H9 (cell line): ENCODE measurements around the gene TMEM222. TPM values are rescaled to one million over a fixed set of nuclear protein-coding genes. Genes with fewer than 3 reads are reported as not detected.
A peak's percentile ranks its signal among the peaks of the same experiment; 100 is the strongest.

ENCODE experiments used
- DNase-seq: peaks from one replicate; pipeline ENCODE4 v3.0.0-alpha.2; 2017
- H2AFZ ChIP-seq: one replicate; pipeline ENCODE4 v1.6.1; 2013; ENCODE audit warnings: mild to moderate bottlenecking, low read length, control low read depth, moderate library complexity
- H2AK5ac ChIP-seq: 2 replicates; pipeline ENCODE4 v1.6.1; 2013; ENCODE audit warnings: low read length, control low read depth, mixed read lengths; ENCODE audit not compliant: insufficient read length
- H2BK120ac ChIP-seq: one replicate; pipeline ENCODE4 v1.6.1; 2013; ENCODE audit warnings: low read depth, mild to moderate bottlenecking, low read length, control low read depth, inconsistent platforms; ENCODE audit not compliant: poor library complexity, severe bottlenecking
- H2BK12ac ChIP-seq: 2 replicates; pipeline ENCODE4 v1.6.1; 2013; ENCODE audit warnings: low read length, control low read depth, mixed read lengths, low read depth; ENCODE audit not compliant: insufficient read length
- H2BK15ac ChIP-seq: 2 replicates; pipeline ENCODE4 v1.6.1; 2013; ENCODE audit warnings: low read depth, low read length, control low read depth
- H2BK20ac ChIP-seq: one replicate; pipeline ENCODE4 v1.6.1; 2013; ENCODE audit warnings: low read depth, mild to moderate bottlenecking, low read length, control low read depth, inconsistent platforms; ENCODE audit not compliant: poor library complexity, severe bottlenecking
- H2BK5ac ChIP-seq: 2 replicates; pipeline ENCODE4 v1.6.1; 2013; ENCODE audit warnings: low read length, control low read depth, mixed read lengths; ENCODE audit not compliant: insufficient read length
- H3K14ac ChIP-seq: 2 replicates; pipeline ENCODE4 v1.6.1; 2013; ENCODE audit warnings: low read length, control low read depth; ENCODE audit not compliant: insufficient read depth
- H3K18ac ChIP-seq: 2 replicates; pipeline ENCODE4 v1.6.1; 2013; ENCODE audit warnings: low read depth, mild to moderate bottlenecking, mixed read lengths, low read length, control low read depth; ENCODE audit not compliant: insufficient read length
- H3K23ac ChIP-seq: 2 replicates; pipeline ENCODE4 v1.6.1; 2013; ENCODE audit warnings: low read length, control low read depth, mixed read lengths, low read depth; ENCODE audit not compliant: insufficient read length
- H3K23me2 ChIP-seq: 2 replicates; pipeline ENCODE4 v1.6.1; 2013; ENCODE audit warnings: low read depth, mild to moderate bottlenecking, mixed read lengths, low read length, control low read depth; ENCODE audit not compliant: insufficient read length, poor library complexity, severe bottlenecking
- H3K27ac ChIP-seq: 2 replicates; pipeline ENCODE4 v1.5.1; 2013; ENCODE audit warnings: low read length, control low read depth, mixed read lengths, low read depth; ENCODE audit not compliant: insufficient read length
- H3K27me3 ChIP-seq: 2 replicates; pipeline ENCODE4 v1.6.1; 2013; ENCODE audit warnings: low read length, control low read depth, inconsistent platforms; ENCODE audit not compliant: insufficient read depth
- H3K4ac ChIP-seq: 2 replicates; pipeline ENCODE4 v1.6.1; 2013; ENCODE audit warnings: low read depth, mild to moderate bottlenecking, control low read depth, inconsistent platforms, low read length, moderate library complexity
- H3K4me1 ChIP-seq: 2 replicates; pipeline ENCODE4 v1.6.1; 2013; ENCODE audit warnings: low read length, control low read depth, inconsistent platforms; ENCODE audit not compliant: insufficient read depth
- H3K4me2 ChIP-seq: 2 replicates; pipeline ENCODE4 v1.6.1; 2013; ENCODE audit warnings: low read length, control low read depth, mixed read lengths; ENCODE audit not compliant: insufficient read length, insufficient read depth
- H3K56ac ChIP-seq: 2 replicates; pipeline ENCODE4 v1.6.1; 2013; ENCODE audit warnings: low read depth, mild to moderate bottlenecking, mixed read lengths, low read length, control low read depth; ENCODE audit not compliant: insufficient read length
- H3K79me1 ChIP-seq: 2 replicates; pipeline ENCODE4 v1.6.1; 2013; ENCODE audit warnings: low read depth, mild to moderate bottlenecking, moderate library complexity, low read length, control low read depth, inconsistent platforms; ENCODE audit not compliant: insufficient read depth, poor library complexity, severe bottlenecking
- H3K79me2 ChIP-seq: 2 replicates; pipeline ENCODE4 v1.6.1; 2013; ENCODE audit warnings: low read length, control low read depth, inconsistent platforms; ENCODE audit not compliant: insufficient read depth
- H3K9ac ChIP-seq: 2 replicates; pipeline ENCODE4 v1.6.1; 2013; ENCODE audit warnings: low read length, control low read depth, mixed read lengths; ENCODE audit not compliant: insufficient read length; ENCODE audit errors: extremely low read depth
- H3K9me3 ChIP-seq: one replicate; pipeline ENCODE4 v1.6.1; 2013; ENCODE audit warnings: low read depth, low read length, inconsistent platforms; ENCODE audit not compliant: control insufficient read depth
- H3T11ph ChIP-seq: one replicate; pipeline ENCODE4 v1.6.1; 2013; ENCODE audit warnings: mild to moderate bottlenecking, low read length, control low read depth, inconsistent platforms
- H4K20me1 ChIP-seq: one replicate; pipeline ENCODE4 v1.6.1; 2013; ENCODE audit not compliant: control insufficient read depth, insufficient read length, insufficient read depth
- H4K5ac ChIP-seq: 2 replicates; pipeline ENCODE4 v1.6.1; 2013; ENCODE audit warnings: low read depth, mild to moderate bottlenecking, mixed read lengths, low read length, control low read depth; ENCODE audit not compliant: insufficient read length
- H4K8ac ChIP-seq: replicated peaks from 2 replicates; pipeline ENCODE4 v1.6.1; 2013; ENCODE audit warnings: low read length, control low read depth, mixed read lengths, low read depth; ENCODE audit not compliant: insufficient read length
- H4K91ac ChIP-seq: 2 replicates; pipeline ENCODE4 v1.6.1; 2013; ENCODE audit warnings: low read depth, mild to moderate bottlenecking, moderate library complexity, mixed read lengths, low read length, control low read depth; ENCODE audit not compliant: insufficient read length
- H3K27ac Mint-ChIP-seq, 3 experiments: 2 replicates in 2 of 3; 3 replicates in 1 of 3; pipeline ENCODE4 v1.8.0; 2020 to 2021; ENCODE audit warnings: mixed read lengths in 3 of 3, mild to moderate bottlenecking in 1 of 3, moderate library complexity in 1 of 3
- H3K27me3 Mint-ChIP-seq: 2 replicates; pipeline ENCODE4 v1.8.0; 2021; ENCODE audit warnings: low read depth, mild to moderate bottlenecking, moderate library complexity, mixed read lengths
- H3K36me3 Mint-ChIP-seq, 3 experiments: 2 replicates in 2 of 3; 3 replicates in 1 of 3; pipeline ENCODE4 v1.8.0; 2020 to 2021; ENCODE audit warnings: low read depth in 3 of 3, mixed read lengths in 3 of 3; ENCODE audit not compliant: insufficient read depth in 1 of 3
- H3K4me1 Mint-ChIP-seq, 2 experiments: 2 replicates each; pipeline ENCODE4 v1.8.0; 2020; ENCODE audit warnings: mixed read lengths in 2 of 2
- H3K4me3 Mint-ChIP-seq, 2 experiments: 2 replicates in 1 of 2; 3 replicates in 1 of 2; pipeline ENCODE4 v1.8.0; 2020 to 2021; ENCODE audit warnings: mild to moderate bottlenecking in 2 of 2, mixed read lengths in 2 of 2, moderate library complexity in 1 of 2
- H3K9me3 Mint-ChIP-seq, 2 experiments: 2 replicates in 1 of 2; 3 replicates in 1 of 2; pipeline ENCODE4 v1.8.0; 2020; ENCODE audit warnings: mild to moderate bottlenecking in 2 of 2, mixed read lengths in 2 of 2, moderate library complexity in 1 of 2
- WGBS: extraction: QIAGEN DNeasy Blood & Tissue Kit; methylation state at CpG from one replicate; pipeline ENCODE4 v1.1.7; 2013; ENCODE audit warnings: missing lambda C conversion rate, low lambda C conversion rate, mixed read lengths; ENCODE audit not compliant: insufficient read length; ENCODE audit errors: extremely low coverage; 5-methylcytosine and 5-hydroxymethylcytosine counted together
- total RNA-seq: library from RNA; stranded (reverse); gene quantifications from 2 replicates; pipeline ENCODE4 v1.2.1, GENCODE V29; 2021
- TF ChIP-seq, protein P1 (sequence below): fragments of 200-600 bp; sonication (generic); conservative IDR thresholded peaks from 3 replicates; pipeline ENCODE4 v1.8.0; 2021; ENCODE audit warnings: antibody characterized with exemption, mild to moderate bottlenecking

The TMEM222 gene
- total RNA-seq, 1 experiment from 2014 or later, result 36.8 TPM

DNA sequence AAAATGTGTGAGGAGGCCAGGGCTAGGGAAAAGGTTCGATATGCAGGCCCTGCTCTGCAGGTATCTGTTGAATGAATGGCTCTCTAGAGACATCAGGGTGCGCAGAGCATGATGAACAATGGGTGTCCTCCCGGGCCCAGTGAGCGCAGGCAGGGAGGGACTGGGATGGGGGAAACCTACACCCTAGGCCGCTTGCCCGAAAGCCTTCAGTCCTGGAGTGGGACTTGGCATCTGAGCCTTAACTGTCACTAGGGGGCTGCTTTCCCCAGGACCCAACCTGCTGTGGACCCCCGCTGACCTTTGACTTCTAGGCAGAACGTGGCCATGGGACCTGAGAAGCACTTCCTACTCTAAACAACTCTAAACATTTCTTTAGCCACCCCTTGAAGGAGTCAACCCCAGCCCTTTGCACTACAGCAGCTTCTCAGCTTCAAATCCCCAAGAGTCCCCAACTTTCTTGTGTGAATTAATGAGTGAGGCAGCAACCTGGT lies 45.2 kb downstream of the TMEM222 start:
- H2BK20ac ChIP-seq, result no peak overlapping the region
- peaks cover 16 to 28% of the 10 kb centered on the region in 2 experiments for H3K4me1 Mint-ChIP-seq
- peaks cover 2% of the 10 kb centered on the region for H4K20me1 ChIP-seq
- DNase-seq, result no peak
- H3T11ph ChIP-seq, result no peak overlapping the region
- H3K27ac ChIP-seq, result no peak overlapping the region
- no peak overlapping the region; a peak in 1 of 7 replicates for H3K27ac Mint-ChIP-seq
- no peak overlapping the region for H2AFZ ChIP-seq
- TF ChIP-seq, protein P1, sequence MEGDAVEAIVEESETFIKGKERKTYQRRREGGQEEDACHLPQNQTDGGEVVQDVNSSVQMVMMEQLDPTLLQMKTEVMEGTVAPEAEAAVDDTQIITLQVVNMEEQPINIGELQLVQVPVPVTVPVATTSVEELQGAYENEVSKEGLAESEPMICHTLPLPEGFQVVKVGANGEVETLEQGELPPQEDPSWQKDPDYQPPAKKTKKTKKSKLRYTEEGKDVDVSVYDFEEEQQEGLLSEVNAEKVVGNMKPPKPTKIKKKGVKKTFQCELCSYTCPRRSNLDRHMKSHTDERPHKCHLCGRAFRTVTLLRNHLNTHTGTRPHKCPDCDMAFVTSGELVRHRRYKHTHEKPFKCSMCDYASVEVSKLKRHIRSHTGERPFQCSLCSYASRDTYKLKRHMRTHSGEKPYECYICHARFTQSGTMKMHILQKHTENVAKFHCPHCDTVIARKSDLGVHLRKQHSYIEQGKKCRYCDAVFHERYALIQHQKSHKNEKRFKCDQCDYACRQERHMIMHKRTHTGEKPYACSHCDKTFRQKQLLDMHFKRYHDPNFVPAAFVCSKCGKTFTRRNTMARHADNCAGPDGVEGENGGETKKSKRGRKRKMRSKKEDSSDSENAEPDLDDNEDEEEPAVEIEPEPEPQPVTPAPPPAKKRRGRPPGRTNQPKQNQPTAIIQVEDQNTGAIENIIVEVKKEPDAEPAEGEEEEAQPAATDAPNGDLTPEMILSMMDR, result no peak
- H3K79me2 ChIP-seq, result no peaks in the 10 kb centered on the region
- no peaks in the 10 kb centered on the region; a peak in 1 of 7 replicates for H3K36me3 Mint-ChIP-seq
- H2BK12ac ChIP-seq, result no peak overlapping the region
- H3K4me2 ChIP-seq, result peak overlapping the region; percentile 79
- H3K9me3 ChIP-seq, result no peaks in the 10 kb centered on the region
- H3K4me3 Mint-ChIP-seq, result peak overlapping the region; percentile 66 to 86
- no peak overlapping the region for H4K5ac ChIP-seq
- peaks cover 22% of the 10 kb centered on the region for H3K27me3 Mint-ChIP-seq
- H4K91ac ChIP-seq, result no peak overlapping the region
- H3K56ac ChIP-seq, result no peak overlapping the region
- no peak overlapping the region for H3K4ac ChIP-seq
- H4K8ac ChIP-seq, result no peak overlapping the region
- no CpG with 5 or more reads among the region's 8 CpGs for WGBS
- H3K14ac ChIP-seq, result no peak overlapping the region; the same call in 1 of the 2 replicates
- H3K18ac ChIP-seq, result no peak overlapping the region
- no peak overlapping the region for H2BK5ac ChIP-seq
- H3K23ac ChIP-seq, result no peak overlapping the region
- no peaks in the 10 kb centered on the region; the same call in 1 of the 2 replicates for H3K4me1 ChIP-seq
- H3K79me1 ChIP-seq, result no peaks in the 10 kb centered on the region
- H3K9me3 Mint-ChIP-seq, result no peaks in the 10 kb centered on the region
- H2BK15ac ChIP-seq, result no peak overlapping the region
- H3K23me2 ChIP-seq, result peaks cover 9% of the 10 kb centered on the region
- peak overlapping the region; percentile 63 for H3K9ac ChIP-seq
- no peak overlapping the region for H2AK5ac ChIP-seq
- H3K27me3 ChIP-seq, result no peaks in the 10 kb centered on the region
- H2BK120ac ChIP-seq, result no peak overlapping the region
